Kidney glomerular epithelial cell (primary cell): Measurements from ENCODE around the gene SLC12A1.

ENCODE experiments used
- DNase-seq: peaks from one replicate; lab custom pipeline; 2025; lab: John Stamatoyannopoulos, UW

SLC12A1 gene

DNA sequence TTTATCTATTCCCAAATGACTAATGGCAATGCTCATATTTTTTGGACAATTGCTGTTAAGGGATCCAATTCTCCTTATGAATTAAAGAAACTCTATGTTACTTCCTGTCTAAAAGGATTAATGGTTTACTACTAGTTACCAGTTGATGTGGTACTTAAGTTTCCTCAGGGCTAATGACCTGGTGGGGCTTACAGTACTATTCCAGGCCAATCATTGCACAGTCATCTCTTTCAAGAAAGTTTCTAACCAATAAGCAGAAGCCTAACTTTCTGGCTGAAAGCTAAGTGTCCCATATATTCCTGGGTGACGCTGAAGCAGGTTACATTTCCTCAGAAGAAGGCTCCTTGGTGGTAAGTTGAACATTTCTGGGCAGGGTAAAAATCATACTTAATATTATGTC lies at the start of gene SLC12A1:
SLC12A1 (plus strand) TSS at position 322 of the 400 bp plus-strand sequence. CDS start 1,418 bp downstream, outside the sequence.
- DNase-seq, result no peak

DNA sequence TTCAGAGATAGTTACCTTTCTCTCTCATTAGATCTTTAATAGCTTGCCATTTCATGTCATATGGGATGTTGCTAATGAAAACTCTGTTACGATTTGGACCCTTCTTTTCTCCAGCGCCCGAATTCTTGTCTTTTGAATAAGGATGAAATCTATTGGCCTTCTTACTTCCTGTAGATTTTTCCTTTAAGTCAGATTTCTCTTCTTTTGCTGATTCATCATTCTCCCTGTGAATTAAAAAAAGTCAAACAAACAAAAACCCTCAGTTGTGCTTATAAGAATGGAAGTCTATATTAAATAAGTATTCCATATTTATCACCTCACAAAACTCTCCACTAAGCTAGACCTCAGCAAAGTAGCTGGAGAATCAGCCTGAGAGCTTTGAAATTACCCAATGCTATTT lies 37.5 kb upstream of the SLC12A1 start:
- DNase-seq, result no peak

DNA sequence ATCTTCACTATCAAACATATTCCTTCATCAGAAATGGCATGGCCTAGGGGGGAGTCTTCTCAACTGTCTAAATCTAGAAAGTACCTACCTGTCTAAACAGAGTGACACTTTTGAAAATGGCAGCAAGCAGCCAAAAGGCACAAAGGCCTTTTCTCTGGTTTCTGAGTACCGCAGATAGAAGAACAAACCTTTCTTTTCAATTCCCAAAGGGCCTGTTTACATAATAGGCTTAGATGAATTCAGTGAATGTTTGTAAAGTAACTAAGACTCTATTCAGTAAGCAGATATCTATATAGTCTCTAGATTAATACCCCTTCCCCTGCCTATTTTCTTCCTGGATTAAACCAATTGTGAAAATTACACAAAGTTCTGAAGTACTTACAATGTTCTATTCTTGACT lies 35.1 kb upstream of the SLC12A1 start:
- DNase-seq, result no peak

DNA sequence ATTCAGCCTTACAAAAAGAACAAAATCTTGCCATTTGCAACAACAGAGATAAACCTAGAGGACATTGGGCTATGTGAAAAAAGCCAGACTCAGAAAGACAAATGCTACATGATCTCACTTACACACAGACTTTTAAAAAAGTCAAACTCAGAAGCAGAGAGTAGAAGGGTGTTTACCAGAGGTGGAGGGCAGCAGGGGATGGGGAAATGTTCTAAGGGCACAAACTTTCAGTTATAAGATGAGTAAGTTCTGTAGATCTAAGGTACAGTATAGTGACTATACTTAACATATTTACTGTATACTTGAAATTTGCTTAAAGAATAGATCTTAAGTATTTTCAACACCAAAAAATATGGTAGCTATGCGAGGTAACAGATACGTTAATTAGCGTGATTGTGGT lies 31.0 kb upstream of the SLC12A1 start:
- DNase-seq, result no peak

DNA sequence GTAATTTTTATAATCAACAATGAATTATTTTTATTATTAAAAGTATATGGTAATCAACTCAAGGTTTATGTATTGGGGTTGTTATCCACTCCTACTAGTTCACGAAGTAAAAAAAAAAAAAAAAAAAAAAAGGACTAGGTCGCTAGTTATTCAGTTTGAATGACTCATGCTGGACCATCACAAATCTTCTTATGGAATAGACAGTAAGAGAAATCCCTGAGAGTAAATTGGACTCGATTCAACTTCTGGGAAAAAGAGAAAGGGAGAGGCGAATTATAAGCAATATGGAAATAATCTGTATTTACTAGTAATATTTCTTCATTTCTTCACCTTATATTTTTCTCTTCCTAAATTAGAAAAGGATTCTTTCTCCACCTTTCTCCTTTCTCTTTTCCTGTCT lies 30.0 kb upstream of the SLC12A1 start:
- no peak for DNase-seq

DNA sequence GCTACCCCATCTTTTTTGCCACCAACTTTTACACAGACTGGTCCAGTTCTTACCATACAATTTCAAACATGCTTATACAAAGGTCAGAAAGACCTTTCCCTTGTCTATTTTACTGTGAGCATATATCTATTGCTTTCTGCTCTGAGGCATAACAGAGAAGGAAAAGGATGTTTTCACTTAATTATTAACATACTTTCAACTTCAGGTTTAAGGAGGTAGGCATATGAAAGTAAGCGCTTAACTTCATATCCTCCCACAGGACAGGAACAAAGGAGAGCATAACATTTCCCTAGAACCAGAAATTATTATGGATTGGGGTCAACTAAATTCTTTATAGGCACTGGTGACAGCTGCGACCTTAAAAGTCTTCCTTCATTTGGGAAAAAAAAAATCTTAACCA lies 29.1 kb upstream of the SLC12A1 start:
- peak; percentile 46 for DNase-seq

DNA sequence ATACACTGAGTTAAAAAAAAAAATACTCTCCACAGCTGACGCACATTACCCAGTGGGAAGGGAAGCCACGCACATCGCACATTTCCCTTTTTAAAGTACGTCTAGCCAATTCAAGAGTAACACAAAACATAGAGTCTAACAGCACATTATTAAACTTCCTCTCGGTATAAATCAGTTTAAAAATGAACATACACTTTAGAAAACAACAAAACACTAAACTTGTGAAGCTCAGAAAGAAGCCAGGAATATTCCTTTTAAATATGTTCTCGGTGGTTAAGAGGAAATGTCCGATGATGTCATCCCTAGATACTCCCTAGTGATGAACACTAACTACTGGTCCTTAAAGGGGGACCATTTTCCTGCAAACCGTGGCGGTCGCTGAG lies 28.7 kb upstream of the SLC12A1 start:
- peak; percentile 76 for DNase-seq

DNA sequence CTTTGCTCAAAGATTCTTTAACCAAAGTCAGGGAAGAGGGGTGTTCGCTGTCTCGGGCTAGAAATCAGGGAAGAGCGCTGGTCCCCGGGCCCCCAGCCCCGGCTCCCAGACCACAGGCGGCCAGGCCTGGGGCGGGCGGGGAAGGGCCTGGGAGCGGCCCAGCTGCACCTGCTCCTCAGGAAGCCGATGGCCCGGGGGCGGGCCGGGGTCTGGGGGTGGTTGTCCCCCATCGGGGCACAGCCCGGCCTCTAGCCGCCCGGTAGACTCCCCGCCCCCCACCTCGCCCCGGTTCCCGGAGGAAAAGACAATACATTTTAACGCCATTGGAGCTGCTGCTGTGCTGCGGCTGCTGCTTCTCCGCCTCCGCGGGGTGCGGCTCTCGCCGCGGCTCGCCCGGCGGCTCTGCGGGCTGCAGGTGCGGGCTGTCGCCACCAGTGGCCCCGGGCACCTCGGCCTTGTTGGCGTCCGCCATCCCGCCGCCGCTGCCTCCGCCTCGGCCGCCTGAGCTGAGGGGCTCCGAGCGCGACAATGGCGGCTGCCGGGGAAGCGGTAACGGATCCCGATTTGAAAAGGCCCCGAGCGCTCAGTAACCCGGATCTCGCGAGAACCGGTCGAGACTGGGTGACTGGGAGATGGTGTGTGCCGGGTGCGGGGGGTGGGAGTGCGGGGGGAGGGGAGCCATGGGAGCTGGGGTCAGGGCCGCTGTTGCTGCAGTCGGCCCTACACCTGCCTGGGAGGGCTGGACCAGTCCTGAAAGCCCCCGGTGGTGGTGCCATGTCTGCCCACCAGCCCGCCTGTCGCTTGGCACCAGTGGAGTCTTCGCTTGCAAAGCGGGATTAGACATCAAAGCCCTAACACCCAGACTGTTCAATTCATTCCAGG lies 28.1 kb upstream of the SLC12A1 start, which contains the start of gene MYEF2:
MYEF2 (minus strand) TSS at position 530 of the 882 bp plus-strand sequence; CDS start at position 472, 58 bp downstream.
- peak; percentile 72 for DNase-seq

DNA sequence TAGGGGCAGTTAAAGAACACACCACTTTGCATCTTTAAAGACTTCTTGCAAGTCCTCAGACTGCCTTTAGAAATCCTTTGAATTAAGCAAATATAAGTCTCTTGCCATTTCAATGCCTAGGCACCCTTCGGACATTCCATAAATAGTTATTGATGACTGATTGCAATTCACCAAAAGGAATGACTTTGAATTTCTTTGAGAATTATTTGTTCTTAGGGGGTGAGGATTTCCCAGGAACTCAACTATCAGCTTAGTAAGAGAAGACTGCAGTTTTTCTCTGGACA lies 27.5 kb upstream of the SLC12A1 start:
- no peak for DNase-seq

DNA sequence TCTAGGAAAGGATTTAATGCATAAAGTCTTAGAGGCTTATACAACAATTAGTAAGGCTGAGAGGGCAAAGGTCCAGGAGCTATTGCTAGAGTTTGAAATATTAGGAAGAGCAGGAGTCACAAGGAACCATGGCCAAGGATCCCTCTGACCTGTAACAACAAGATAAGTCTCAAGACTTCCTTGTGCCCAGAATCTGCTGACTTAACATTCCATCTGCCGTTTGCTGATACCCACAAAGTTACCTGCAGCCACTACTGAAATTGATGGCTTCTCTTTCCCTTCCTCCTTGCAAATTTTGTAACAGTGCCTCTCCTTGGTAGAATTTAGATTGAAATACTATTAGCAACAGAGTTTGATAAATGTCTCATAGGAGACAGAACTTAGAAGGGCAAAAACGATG lies 23.4 kb upstream of the SLC12A1 start:
- DNase-seq, result no peak

DNA sequence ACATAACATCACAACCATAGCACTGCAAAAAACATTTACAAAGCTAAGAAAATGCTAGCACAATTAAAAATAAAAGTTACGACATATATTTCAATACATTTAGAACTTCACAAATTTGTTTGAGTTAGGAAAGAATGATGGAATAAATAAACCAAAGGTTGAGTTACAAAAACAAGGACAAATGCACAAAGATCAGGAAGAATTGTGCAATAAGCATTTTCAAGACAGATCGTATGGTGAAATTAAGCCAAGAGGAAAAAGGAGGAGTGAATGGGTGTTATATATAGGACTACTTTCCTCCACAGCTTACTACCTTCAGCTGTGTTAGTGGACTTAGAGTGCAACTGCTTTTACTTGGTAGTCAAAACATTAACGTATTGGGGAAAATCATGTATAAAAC lies 20.6 kb upstream of the SLC12A1 start:
- DNase-seq, result no peak

DNA sequence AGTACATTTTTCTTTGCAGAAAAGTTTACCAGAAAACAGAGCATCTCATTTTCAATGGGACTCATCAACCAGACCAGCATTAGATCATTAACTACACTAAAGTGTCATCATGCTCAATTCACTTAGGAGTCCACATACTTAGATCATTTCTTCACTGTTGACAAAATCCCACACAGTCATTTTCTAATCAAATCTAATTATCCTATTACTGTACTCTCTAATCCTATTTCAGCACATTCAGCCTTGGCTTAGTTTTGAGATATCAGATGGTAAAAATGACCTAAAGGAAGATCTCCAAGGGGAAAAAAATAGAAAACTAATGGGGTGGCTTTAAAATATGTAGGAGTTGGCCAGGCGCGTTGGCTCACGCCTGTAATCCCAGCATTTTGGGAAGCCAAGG lies 19.8 kb upstream of the SLC12A1 start:
- DNase-seq, result no peak

DNA sequence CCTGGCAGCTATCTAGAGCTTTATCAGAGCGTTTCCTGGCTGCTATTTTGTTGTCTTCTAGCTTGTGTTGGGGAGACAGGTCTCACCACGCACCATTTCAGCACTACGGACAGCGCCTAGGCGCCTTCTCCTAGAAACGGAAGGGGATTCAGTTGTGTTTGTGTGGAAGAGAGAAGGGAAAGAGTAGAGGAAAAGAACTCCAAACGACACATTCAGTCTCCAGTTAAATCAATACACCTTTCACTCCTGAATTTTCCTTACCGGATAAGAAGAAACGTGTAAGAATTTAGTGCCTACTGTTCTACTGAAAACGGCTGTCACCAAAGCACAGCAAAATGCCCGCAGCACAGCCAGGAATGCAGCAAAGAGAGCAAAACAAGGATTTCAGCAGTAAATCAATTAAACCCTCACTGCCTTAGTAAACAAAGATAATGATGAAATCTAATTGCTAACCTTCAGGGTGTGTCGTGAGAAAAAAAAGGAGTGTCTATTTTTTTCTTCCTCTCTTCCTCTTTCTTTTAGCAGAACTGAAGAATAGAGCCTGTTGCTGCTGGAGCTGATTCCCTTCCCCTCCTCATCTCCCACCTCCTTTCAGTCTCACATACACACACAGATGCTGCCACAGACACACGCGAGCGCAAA lies 15.0 kb upstream of the SLC12A1 start:
- DNase-seq, result peak; percentile 70

DNA sequence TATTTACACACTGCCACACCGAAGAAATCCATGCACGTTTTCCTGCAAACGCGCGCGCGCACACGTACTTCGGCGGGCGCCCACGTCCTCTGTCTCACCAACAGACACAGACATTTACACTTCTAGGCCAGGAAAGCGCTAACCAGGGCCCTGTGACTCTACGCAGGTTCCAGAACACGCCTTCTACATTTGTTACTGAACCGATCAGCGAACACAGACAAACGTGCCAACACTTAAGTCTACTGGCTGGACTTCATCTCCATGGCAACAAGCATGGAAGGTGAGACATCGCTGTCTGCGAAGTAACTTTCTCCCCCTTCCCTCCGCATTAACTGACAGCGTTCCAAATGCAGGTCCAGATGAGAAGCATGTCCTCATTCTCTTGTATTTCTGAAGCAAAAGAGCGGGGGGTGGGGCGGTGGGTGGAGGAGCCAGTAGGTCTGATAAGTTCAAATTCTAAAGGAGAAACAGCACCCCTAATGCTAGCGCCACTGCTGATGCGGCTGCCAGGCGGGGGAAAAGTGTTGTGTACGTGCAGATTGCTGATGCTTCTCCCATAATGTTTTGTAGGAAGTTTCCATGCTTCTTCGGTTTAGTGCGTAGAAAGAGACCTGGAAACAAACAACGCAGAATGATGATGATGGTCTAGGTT lies 14.4 kb upstream of the SLC12A1 start, which contains the start of gene CTXN2:
CTXN2 (plus strand) TSS at position 92 of the 652 bp plus-strand sequence. CDS start 9,636 bp downstream, outside the sequence.
- DNase-seq, result no peak

DNA sequence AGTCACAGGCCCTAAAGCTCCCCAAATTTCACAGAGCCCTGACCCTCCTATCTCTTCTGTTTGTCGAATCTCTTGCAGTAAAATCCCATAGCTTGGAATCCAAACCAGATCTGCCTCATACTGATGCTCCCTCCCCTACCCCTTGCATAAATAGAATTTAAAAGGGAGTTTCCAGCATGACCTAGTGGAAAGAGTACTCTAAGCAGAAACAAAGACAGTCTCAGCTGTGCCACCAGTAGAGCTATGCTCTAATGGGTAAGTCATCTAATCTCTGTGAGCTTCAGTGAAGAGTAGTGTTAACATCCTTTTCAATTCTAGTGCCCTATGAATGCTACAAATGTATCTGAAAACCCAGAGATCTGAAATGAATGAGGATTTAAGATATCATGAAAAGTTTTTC lies 4.0 kb upstream of the SLC12A1 start:
- DNase-seq, result no peak

DNA sequence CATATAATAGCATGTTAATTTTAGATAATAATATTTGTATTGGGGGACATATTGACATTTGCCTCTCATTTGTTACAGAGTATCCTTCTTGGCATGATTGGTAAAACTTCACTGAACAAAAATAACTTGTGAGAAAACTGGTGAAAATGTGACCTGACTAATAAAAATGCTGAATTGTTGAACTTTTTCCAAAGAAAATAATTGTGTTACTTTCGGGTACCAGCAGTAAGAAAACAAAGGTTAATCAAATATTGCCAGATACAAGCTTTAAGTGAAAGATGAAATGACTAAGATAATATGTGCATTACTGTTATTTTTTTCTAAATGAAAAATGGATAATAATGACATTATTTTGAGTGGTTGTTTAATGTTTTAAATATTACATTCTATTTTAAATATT lies 15.2 kb downstream of the SLC12A1 start:
- no peak for DNase-seq

DNA sequence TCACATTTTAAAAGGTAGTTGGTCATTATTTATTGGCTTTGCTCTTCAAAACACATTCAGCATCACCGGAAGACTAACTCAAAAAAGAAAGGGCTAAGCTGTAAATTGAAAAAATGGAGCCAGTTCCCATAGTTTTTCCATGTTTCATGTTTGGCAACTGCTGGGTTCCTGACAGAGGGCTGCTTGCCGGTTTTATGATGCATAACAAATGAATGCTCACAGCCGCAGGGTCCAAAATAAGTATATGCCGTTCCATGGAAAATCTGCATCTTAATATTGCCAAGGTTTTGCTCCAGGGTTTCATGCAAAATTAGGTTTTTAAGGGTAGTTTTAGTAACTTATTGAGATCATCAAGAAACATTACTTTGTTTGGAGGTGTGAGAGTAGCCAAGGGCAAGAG lies 15.8 kb downstream of the SLC12A1 start:
- no peak for DNase-seq

DNA sequence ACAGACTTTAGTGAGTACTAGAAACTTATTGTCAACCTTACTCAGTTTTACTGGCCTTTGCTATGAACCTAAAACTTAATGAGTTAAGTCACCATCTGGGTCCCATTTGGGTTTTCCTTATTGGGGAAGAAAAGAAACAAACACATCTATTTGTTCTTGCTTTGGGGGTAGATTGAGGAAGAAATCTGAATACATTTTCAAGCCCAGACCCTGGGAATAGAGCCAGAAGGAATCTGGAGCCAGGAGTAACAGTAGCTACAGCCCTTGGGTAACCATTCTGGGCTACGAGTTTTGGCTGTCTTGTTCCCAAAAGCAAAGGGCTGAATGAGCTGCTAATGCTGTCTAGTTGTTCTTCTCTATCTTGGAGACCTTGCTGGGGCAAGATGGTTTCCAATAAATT lies 16.5 kb downstream of the SLC12A1 start:
- no peak for DNase-seq

DNA sequence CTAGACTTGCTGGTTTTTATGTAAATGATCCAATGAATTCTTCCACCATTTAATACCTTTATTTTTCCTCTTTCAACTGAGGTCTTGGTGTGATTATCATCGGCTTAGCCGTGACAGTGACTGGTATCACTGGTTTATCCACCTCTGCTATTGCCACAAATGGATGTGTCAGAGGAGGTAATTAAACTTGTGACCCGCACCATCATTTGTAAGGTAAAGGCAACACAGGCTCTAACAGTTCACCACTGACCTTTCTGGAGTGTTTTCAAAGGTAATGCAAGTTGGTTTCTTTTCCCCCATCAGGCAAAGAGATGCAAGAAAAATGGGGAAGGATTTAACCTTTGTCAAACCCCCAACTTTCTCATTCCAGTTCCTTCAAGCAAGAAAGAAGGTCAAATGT lies 19.7 kb downstream of the SLC12A1 start:
- DNase-seq, result no peak

DNA sequence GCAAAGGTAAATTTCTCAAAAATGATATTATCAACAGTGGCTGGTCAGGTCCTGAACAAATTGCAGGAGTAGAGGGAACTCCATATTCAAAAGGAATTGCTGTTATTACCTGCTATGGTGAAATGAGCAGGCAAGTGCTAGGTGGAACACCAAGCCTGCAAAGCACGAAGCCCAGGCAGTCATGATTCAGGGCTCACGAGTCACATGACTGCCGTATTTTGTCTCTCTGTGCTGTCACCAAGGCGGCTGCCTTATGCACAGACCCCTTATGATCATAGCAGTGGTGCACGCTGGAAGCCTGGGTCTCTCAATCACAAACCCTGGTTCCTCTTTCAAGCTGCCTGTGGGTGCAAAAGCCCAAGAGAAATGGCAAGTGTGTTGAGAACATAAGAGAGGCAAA lies 24.4 kb downstream of the SLC12A1 start:
- no peak for DNase-seq

DNA sequence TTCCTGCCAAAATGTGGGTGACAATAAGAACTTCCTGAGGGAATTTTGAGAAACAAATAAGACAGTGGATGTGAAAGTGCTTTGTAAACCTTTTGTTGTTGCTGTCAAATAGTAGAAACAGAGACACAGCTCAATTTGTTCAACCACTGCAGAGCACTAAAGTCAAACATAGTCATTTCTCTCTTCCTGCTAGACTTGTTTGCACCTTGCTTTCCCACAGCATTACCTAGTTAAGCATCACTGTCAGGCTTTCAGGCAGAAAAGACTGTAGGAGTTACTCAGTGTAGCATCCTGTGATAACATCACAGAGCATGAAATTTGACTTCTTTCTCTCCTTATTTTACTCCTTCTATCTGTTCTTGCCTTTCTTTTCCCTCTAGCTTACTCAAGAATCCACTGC lies 27.1 kb downstream of the SLC12A1 start:
- no peak for DNase-seq

DNA sequence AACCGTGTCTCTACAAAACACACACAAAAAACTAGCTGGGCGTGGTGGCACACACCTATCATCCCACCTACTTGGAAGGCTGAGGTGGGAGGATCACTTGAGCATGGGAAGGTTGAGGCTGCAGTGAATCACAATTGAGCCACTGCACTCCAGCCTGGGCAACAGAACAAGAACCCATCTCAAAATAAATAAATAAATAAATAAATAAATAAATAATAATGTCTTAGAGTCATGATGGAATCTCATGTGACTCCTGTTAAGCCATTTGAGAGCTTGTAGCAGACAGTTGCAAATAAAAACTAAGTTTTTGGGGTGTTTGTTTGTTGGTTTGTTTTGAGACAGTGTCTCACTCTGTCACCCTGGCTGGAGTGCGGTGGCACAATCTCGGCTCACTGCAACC lies 33.2 kb downstream of the SLC12A1 start:
- DNase-seq, result no peak

DNA sequence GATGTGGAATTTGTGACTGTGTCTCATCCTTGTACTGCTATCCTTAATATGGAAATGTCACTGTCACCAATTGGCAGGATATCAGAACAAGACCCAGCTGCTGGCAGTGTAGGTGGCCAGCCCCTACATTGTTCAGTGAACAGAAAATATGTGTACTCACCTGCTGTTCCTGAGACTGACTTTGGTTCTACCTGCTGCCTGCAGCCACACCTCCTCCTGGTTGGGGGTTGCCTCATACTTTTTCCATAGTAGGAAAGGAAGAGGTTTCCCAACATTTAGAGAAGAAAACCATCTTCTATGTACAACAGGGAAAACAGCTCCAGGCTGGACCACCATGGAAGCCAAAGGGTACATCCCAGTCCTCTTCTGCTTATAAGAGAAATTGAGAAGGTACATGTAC lies 35.9 kb downstream of the SLC12A1 start:
- DNase-seq, result no peak
